RKO (cell line): ENCODE data around the gene CPAMD8.

ENCODE experiments used
- DNase-seq: peaks from one replicate; pipeline ENCODE4 v3.0.0-alpha.2; 2016; ENCODE audit warnings: low spot score

The CPAMD8 gene

GRCh38 chr19:17026706-17027534, at the start of gene CPAMD8:
Gene CPAMD8 (minus strand): TSS chr19:17026810. CDS start chr19:17026642, 168 bp downstream.
- no peak for DNase-seq

- peak; percentile 63 for DNase-seq
These were observed 49.4 kb upstream of the CPAMD8 start for GRCh38 chr19:17075864-17076542.

- peak; percentile 99 for DNase-seq
These were observed 48.6 kb upstream of the CPAMD8 start, which contains the start of the genes HAUS8 and MYO9B for GRCh38 chr19:17075035-17075863. Gene HAUS8 (minus strand): TSS chr19:17075452. CDS start chr19:17075422, 30 bp downstream. Gene MYO9B (plus strand): TSS chr19:17075777. CDS start chr19:17101718, 25,941 bp downstream.

GRCh38 chr19:17074634-17075034, 48.0 kb upstream of the CPAMD8 start:
- no peak for DNase-seq

DNA sequence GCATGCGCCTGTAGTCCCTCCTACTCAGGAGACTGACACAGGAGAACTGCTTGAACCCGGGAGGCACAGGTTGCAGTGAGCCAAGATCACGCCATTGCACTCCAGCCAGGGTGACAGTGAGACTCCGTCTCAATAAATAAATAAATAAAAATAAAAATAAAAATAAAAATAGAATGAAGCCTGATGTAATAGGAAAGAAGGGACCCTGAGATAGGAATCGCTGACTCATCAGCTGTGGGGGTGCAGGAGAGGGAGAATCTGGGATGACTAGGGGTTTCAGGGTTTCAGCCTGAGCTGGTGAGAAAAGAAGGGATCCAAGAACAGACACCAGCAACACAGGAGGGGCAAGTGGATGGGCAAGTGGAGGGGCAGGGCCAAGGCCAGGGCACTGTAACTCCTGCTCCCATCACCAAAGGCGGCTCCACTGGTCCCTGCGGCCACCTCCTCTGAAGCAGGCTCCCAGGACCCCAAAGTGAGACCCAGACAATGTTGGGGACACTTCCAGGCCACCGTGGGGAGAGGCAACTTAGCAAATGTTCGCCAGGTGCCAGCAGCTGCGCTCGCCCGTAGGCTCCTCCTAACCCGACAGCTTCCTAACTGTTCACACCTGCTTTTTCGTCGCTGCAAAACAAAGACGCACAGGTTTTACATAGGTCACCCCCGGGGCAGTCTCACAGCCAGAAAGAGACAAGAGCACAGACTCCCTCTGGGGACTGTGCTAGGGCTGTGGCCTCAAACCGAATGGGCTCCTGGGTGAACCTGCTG, 47.4 kb upstream of the CPAMD8 start:
- peak; percentile 66 for DNase-seq

DNA sequence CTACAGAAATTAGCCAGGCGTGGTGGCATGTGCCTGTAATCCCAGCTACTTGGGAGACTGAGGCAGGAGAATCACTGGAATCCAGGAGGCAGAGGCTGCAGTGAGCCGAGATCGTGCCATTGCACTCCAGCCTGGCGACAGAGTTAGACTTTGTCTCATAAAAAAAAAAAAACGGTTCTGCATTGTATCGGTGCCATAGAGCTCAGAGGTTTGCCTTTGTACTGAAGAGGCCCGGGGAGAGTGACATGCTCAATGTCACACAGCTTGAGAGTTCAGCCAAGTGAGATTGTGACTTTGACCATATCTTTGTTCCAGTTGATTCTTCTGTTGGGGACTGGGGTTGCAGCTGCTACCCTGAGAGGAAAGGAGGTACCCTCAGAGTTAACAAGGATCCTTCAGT, 44.3 kb upstream of the CPAMD8 start:
- no peak for DNase-seq

DNA sequence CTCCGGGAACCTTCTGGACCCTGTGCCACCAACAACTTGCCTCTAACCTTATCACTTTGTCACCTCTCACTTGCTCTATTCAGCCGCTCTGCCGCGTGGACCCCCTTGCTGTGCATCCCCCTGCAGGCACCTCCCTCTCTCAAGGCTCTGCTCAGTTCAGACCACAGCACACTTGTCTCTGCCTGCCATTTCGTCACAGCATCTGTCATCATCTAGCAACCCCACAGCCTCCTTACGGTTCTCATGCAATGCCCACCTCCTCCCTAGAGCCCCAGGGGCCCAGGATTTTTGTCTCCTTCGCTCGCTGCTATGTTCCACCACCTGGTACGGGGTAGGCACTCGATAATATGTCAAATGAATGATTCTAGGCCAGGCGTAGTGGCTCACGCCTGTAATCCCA, 43.8 kb upstream of the CPAMD8 start:
- DNase-seq: no peak

DNA sequence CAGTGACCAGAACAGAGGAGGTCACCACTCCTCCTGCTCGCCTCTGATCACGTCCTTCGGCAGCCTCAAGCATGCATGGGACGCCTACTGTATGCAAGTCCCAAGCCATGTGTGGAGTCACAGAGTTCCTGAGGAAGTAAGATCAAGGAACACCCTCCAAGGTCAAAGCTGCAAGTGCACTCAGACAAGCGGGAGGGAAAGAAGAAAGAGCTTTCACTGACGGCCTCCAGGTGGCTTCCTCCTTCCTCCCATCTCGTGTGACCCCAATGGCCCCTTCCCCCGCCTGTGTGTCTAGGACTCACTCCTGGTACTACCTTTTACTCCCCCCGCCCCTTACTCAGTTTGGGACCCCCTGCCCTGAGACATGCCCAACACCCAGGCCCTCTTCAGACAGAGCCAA, 42.6 kb upstream of the CPAMD8 start:
- DNase-seq: no peak

GRCh38 chr19:17063428-17063827, 36.8 kb upstream of the CPAMD8 start:
- DNase-seq: no peak

DNA sequence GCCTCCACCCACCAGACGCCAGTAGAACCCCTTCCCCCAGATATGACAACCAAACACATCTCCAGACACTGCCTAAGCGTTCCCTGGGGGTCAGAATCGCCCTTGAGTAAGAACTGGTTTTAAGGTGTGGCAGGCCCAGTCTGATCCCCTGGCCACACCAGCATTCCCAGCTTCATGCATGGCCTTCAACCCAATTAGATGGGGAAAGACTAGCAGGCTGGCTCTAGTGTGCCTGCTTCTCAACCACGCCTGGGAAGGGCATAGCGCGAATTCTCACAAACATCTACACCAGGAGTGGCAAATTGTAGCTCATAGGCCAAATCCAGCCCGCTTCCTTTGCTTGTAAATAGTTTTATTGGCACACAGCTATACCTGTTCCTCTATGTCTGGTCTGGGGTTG, 35.1 kb upstream of the CPAMD8 start:
- DNase-seq: no peak

- no peak for DNase-seq
These were observed 34.6 kb upstream of the CPAMD8 start for GRCh38 chr19:17061205-17061604.

DNA sequence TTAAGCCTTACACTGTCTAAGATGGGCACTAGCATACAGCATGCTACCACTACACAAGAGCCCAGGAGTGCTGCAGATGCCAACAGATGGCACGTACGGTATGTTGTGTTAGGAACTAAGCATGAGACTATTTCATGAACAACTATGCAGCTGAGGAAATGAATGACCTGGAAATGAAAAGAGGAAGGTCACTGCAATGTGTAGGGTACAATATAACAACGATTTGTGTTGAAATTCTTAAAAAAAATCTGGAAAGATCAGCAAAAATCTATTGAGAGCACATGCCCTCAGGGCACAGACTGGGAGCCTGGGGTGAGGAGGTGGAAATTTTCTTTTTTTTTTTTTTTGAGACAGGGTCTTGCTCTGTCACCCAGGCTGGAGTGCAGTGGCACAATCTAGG, 34.2 kb upstream of the CPAMD8 start:
- no peak for DNase-seq

DNA sequence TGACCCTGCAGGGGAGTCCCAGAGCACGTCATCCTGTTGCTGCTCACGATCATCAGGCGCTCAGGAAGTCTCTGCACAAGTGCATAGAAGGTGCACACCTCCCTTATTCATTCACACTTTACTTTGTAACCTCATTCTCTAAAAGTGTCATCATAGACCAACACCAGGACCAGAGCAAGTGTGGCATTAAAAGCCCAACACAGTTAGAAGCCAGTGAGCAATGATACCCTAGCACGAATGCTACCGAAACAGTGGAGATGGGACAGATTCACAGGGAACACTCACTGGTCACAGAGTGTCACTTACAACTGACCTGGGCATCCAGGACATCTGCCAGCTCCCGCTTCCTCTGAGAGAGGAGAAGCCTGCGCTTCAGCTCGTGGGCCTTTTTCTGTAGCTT, 31.6 kb upstream of the CPAMD8 start:
- DNase-seq: no peak

GRCh38 chr19:17055636-17056035, 29.0 kb upstream of the CPAMD8 start:
- no peak for DNase-seq

DNA sequence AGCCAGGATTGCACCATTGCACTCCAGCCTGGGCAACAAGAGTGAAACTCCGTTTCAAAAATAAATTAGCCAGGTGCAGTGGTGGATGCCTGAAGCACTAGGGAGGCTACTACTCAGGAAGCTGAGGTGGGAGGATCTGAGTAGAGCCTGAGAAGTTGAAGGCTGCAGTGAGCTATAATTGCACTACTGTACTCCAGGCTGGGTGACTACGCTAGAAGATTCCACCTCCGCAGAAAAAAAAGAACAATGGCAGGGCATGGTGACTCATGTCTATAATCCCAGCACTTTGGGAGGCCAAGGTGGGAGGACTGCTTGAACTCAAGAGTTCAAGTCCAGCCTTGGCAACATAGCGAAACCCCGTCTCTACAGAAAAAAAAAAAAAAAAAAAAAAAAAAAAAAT, 28.1 kb upstream of the CPAMD8 start:
- no peak for DNase-seq

DNA sequence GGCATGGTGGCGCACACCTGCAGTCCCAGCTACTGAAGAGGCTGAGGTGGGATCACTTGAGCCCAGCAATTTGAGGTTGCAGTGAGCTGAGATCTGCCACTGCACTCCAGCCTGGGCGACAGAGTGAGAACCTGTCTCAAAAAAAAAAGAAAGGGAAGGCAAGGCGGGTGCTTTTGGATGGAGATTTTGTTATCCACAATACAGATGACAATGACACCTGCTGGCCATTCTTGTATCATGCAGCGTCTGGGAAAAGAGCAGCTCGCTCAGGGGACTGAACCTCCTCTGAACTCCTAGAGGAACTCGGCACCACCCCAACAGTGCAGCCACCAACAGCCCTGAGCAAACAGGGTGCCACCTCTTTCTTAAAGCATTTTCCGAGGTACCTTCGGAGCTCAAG, 25.8 kb upstream of the CPAMD8 start:
- DNase-seq: peak; percentile 46

DNA sequence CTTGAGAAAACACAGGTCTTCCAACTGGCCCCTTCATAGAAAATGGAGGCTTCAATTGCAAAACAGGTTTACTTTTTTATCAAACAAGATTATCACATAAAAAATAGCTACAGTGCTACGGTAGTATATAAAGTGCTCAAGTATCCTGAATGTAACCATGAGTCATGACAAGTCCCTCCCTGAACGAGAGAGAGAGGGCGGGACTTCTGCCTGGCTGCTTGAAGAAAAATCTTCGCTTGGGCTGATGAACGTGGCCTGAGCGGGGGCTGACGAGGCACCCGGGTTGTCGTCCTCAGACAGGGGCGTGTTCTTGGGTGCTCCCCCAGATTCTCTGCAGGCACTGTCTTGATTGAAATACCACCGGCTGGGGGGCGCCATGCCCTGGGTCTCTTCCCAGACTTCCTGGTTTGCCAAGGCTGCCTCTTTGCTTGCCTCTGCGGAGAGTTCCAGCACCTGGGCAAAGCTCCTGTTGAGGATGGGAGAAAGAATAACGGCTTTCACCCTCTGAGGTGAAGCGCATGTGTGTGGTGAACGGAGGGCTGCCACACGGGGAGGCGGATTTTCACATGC, 23.2 kb upstream of the CPAMD8 start:
- no peak for DNase-seq

DNA sequence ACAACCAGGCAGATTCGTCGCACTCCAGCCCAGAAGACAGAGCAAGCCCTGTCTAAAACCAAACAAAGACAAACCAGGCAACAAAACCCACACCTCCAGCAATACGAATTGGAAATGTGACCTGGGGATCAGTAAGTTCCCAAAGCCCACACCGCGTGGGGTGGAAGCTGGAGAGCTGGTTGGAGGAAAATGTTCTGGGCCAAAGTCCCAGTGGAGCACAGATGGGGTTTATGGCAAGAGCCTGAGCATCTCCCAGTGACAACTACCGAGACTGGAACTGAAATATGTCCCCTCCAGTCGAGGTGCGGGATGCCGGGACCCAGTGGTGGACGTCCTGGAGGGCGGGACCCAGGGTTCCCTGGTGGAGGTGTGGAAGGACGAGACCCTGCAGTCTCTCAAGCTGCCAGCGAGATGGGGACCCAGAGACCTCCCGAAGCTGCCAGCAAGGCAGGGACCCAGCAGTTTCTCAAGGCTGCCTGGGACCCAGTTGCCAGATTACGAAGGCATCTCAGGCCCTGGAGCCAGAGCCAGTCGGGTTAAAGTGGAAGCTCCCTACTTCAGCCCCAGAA, 22.4 kb upstream of the CPAMD8 start:
- DNase-seq: no peak

DNA sequence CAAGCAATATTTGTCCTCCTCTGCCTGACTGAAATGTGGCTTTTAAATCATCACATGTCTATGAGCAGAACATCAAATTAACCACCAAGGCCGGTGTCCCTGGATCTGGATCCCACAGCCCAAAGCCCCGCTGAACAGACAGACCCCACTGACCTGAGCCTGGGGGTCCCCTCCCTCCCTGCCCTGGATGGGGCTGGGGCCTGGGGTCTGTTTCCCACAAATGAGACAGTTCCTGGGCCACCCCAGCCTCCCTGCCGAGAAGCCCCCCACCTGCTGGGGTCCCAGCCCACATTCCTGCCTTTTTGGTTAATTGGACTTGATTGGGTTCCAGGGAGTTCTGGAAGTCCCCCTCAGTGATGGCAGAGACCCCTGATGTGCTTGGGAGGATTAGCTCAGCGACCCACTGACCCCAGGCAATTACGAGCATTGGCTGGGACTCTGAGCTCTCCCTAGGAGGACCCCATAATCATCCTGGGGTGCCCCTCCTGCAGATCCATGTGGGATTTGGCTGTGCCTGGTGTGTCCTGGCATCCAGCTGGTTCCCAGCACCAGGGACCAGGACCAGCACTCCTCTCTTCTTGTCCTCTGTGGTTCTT, 19.4 kb upstream of the CPAMD8 start:
- DNase-seq: no peak

DNA sequence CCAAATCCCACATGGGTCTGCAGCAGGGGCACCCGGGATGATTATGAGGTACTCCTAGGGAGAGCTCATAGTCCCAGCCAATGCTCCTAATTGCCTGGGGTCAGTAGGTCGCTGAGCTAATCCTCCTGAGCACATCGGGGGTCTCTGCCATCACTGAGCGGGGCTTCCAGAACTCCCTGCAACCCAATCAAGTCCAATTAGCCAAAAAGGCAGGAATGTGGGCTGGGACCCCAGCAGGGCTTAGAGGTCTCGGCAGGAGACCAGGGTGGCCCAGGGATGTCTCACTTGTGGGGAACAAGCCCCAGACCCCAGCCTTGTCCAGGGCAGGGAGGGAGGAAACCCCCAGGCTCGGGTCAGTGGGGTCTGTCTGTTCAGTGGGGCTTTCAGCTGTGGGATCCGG, 17.1 kb upstream of the CPAMD8 start:
- no peak for DNase-seq

DNA sequence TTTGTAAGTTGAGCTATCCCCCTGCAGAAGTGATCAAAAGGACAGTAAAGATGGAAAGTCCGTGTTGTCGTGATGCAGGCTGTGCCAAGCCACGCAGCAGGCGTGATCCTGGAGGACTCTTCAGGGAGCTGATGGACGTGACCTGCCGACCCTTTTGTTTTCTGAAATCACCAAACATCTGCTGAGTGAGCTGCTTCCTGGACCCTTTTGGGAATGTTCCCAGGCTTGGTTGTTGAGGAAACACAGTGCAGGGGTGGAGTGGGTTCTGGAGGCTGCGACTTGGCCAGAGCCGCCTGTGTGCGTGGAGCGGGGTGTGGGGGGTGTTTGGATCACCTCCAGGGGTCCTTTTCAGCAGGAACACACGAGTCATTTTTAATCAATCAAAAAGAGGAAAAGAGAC, 15.4 kb upstream of the CPAMD8 start:
- DNase-seq: no peak
